Activated CD8-positive, alpha-beta memory T cell treated with anti-CD3 and anti-CD28 coated beads, Interleukin-2, amount 50 U/mL, for 4 hours (primary cell): ENCODE measurements around the gene BRD4.

Experiments used
- DNase-seq: peaks from one replicate; pipeline ENCODE4 v3.0.0-alpha.2; 2020

The BRD4 gene

DNA sequence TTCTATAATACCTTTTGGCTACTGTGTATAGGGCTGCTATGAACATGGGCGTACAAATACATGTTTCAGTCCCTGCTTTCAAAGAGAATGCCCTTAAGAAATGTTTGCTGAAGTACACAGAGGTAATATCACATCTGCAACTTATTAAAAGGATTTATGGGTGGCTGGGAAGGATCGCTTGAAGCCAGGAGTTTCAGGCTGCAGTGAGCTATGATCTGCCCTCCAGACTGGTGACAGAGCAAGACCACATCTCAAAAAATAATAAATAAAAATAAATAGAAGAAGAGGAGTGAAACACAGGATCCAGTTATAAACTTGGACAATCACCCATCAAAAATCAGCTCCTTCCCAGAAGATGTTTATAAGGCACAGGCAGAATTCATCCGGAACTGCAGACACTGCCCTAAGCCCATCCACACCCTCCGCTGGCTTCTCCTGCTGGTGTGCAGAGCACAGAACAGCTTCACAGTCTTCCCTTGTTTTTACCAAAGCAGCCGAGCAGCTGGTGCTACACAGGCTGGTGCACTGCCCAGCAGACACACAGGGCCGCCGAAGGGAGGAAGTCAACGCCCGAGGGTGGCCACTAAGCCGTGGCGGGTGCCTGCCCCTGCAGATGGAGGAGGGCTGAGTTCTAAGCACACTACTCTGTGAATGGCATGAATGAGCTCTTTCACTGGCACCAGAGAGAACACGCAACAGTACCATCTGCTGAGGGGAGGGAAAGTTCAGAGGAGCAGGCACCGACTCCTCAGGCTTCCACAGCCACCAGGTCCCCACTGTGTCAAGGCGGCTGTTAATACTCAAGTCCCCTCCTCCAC is 44.0 kb downstream of the BRD4 start:
- DNase-seq, result no peak

DNA sequence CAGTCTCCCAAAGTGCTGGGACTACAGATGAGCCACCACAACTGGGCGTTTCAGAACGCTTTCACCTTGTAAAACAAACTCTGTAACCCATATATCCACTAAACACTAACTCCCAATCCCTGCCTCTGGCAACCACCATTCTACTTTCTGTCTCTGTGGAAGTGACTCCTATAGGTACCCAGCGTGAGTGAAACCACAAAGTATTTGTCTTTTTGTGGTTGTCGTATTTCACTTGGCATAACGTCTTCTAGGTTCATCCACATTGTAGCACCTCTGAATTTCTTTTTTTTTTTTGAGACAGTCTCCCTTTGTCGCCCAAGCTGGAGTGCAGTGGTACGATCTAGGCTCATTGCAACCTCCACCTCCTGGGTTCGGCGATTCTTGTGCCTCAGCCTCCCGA is 44.8 kb downstream of the BRD4 start:
- DNase-seq, result no peak

DNA sequence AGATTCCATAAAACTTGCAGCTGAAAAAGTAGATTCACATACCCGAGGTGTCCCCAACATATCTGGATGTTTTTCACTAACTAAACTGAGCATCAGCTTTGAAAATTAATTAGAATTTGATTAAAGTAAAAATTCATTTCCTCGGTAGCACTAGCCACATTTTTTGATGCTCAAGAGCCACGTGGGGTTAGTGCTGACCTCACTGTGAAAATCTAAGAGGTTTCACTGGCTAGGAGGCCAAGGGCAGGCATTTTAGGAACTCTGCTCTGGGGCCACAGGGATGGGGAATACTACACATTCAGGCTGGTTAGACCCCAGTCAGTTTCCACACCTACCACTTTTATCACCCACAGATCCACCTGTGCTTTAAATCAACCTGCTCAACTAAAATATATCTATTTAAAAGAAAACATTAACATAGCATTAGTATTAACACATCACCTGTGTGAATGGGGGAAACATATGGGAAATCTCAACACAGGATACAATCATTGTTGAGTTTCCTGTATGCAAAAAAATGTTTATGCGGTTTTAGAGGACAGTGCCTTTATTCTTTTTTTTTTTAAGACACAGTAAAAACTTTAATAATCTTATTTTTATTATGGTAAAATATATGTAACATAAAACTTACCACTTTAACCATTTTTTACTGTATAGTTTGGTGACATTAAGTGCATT is 45.5 kb downstream of the BRD4 start:
- DNase-seq, result no peak

DNA sequence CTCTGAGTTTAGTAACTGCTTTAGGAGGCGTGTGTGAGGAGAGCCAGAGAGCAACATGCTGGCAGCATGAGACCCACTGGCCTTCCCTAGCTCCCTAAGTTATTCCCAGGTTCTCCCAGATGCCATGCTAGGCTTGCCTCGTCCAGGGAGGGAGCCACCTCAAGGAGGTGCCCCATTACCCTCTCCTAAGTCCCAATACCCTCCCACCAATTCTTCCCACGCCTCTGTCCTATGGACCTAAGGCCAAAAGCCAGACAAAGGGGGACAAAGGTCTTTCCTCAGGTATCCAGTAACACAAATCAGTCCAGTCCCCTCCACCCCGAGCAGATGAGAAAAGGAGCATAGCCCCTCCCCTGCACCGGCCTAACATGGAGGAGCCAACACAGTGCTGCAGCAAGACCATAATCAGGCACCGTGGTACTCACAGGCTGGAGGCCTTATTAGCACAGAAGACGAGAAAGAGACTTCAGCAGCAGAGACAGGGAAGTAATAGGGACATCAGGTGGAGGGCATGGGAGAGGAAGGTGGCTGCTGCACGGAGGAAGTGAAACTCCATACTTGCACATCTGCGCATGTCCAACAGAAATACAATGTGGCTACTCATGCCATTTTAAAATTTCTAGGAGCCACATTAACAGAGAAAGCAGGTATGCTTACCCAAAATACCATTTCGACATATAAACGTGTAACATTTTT is 46.3 kb downstream of the BRD4 start:
- no peak for DNase-seq

DNA sequence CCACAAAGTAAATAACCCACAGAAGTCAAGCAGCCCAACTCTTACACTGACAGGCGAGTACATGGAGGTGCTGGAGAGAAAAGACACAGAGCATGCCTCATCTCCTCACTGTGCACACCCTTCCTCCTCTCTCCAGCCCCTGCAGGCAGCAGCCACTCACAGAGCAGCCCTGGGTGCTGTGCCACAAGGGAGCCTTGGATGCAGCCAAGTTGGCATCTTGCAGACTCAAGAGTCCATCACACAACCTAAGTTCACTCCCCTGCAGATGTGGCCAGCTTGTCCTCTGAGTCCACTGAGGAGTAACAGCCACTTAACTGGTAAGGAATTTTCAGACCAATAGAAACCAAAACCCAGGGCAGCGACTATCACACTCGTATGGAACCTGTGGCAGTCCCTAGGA is 47.4 kb downstream of the BRD4 start:
- no peak for DNase-seq

DNA sequence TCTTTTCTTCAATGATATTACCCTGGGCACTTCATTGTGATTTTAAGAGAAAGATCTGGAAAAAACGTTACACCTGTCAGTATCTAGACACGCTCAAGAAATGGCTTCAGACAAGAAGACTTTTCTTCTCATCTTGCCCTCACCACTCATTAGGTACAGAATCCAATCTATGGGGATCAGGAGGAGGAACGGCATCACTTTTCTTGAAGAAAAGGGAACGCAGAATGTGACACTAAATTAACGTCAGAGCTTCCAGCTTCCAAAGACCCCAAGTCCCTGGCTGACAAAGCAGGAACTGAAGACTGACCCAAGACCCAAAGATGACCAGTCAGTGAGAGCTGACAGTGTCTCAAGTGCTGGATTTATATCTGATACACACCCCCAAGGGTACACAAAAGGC is 48.2 kb downstream of the BRD4 start:
- no peak for DNase-seq

DNA sequence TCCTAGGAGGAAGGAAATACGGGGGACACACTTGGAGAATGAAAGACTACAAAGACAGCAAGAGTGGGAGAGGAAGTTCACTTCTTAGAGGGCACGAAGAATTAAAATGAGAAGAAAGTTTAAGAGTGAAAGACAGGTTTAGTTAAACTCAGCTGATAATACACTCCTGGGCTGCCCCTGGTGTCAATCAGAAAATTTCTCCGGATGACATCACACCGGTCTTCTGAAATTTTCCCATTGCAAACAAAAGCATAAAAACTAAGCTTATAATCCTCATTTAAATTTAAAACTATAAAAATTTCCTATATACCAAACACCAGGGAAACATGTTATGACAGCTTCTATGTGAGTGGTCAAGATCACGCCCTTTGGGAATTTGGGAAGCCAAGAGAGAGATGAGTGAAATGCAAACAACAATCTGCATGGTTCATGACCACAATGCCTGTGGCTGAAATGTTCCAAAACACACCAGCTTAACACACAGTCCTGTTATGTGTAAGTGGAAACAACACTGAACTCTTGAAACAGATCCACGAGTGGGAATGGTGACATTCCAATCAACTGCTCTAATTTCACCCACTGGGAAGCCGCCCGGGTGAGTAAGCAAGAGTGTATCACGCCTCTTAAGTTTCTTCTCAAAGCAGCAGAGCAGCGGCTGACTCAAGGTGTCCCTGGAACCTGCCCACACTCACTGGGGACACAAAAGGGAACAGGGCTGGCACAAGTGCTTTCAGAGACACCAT is 49.0 kb downstream of the BRD4 start:
- DNase-seq, result no peak

DNA sequence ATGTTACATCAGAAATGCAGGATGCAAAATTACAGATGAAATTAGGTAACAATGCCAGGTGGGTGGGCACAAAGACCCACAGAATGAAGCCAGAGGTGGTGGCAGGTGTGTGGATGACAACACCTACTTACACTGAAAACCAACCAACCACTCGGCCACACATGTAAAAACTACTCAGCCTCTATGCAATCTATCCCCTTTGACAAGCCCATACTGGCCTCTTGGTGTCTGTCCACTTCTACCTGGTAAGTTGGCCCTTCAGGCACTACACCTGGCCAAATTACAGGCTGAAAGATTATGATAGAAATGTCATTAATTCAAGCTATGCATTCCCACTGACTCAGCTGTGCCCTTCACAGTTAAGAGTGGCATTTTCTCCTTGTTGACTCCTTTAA is 50.0 kb downstream of the BRD4 start:
- no peak for DNase-seq

DNA sequence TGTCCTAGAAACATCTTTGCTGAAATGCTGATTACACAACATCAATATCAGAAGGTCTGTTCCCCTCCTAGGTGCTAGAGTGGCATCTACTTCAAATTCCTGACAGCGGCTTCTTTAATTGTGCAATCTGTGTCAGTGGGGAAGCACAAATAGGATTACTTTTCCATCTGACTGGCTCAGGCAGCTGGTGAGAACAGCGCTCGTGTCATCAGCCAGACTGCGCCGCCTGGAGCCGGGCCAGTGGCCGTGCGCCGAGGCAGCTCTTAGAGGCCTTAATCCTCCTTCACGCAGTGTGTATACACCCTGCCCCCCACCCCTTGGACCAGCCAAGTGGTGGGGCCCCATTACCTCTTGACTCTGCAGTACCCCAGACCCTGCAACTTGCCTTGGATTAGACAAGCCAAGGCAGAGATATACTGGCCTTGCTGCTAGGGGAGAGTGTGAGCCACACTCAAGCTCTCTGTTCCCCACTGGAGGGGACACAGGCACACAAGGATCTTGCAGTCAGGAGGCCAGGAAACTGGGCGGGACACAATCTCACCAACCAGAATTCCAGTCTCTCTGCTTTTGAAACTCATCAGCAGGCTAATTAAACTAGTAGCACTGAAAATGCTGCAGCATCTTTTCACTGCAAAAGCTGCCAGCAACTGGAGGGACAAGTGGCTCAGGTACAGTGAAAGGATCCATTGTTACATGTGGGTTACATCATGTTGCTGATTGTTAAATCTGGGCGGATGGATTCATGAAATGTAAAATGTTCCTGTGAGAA is 51.2 kb downstream of the BRD4 start:
- no peak for DNase-seq

DNA sequence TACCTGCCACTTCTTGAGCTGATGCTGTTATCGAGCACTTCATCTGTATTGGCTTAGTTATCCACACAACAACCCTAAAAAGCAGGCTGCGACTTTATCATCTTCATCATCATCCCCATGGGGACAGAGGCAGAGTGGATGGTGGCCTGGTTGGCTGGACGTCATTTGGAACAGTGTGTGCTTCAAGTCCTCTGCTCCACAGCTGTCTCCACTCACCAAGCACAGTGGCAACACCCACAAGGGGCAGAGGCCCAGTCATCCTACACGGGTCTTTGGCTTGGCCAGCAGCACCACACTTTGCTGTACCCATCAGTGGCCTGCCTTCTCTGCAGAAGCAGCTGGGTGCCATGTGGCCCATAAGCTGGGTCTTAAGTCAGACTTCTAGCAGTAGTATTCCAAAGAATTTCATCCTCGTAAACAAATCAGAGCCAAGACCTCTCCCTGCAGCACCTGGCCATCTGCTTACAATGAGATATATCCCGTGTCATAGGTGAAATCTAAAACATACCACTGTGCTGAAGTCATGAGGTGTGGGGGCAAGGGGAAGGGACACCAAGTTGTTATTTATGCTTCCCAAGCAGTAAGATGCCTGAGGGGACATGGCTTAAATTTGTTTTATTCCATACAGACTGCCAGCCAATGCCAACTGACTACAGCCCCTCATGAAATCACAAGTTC is 52.2 kb downstream of the BRD4 start:
- DNase-seq, result no peak

DNA sequence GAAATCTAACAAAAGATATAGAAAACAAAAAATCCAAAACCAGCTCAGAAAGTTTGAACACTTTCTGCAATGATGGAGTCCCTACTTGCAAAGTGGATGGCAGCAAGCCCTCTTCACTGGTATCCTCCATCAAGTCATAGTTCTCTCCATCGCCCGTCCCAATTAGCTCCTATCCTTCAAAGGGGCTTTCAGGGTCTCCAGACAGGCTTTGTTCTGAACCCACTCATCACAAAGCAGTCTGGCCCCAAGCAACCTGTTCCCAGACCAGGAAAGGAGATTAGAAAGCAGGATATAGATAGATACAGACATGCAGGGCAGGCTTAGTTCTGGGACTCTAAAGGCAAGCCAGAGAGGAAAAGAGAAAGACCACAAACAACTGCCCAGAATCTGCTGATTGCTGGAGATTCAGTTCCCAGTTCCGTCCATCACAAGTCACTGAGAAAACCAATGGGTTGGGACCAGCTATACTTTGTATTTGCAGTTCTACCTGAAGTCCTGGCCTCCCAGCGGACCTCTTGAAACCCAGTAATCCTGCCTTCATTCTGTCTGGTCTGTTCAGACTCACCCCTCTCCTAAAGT is 52.9 kb downstream of the BRD4 start:
- DNase-seq, result no peak

DNA sequence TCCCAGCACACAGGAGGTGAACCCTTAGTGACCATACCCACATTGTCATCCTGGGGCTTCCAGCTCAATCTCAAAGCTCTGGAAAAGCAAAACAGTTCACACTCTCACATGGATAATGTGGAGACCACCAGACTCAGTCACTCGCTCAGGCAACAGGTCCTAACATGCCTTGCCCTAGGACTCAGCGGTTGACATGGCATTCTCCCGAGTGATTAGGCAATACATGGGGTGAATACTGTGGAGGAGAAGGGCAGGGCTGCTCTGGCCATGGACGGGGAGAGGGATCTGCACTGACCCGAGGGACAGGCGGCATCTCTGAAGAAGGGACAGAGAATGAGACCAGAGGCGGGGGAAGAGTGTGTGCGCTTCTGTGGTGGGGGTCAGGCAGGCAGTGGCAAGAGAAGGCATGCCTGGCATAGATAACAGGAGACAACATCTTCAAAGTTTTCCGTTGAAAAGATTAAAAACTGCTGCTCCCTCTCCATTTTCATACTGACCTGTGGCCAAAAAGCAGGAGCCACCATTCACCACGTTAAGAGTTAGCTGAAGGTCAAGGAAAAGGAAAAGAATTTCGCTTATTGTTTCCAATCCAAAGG is 55.6 kb downstream of the BRD4 start:
- no peak for DNase-seq

DNA sequence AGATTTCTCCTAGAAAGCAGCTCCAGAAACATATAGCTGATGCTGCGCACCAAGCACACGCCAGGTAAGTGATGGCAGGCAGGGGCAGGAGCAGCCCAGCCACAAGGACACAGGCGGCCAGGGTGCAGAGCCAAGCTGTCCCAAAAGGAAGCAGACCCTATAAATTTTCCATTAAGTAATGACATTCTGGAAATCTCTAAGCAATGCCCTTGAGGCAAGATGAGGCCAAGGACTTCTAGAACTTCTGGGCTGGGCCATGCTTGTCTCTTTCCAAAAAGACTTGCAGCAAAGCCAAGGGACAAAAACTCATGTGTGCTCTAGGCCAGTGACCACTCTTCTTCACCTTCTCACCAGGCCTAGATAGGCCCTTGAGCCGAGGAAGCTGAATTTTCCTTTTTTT is 57.9 kb downstream of the BRD4 start:
- no peak for DNase-seq

DNA sequence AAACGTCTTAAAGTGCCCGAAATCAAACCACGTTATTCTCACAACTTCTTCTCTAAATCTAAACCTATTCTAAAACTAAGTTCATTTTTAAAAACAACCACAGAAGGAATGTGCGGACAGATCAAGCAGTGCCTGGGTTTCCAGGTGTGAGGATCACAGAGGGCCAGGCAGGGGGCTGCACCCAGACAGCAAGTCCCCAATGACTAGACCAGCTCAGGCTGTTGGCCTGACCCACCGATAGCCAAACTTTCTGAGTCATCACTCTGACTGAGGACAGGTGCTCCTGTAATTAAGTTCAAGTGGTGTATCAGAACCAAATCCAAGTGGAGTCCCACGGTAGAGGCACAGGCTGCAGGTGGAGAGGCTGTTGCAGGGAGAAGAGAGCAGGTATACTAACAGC is 62.5 kb downstream of the BRD4 start:
- no peak for DNase-seq

DNA sequence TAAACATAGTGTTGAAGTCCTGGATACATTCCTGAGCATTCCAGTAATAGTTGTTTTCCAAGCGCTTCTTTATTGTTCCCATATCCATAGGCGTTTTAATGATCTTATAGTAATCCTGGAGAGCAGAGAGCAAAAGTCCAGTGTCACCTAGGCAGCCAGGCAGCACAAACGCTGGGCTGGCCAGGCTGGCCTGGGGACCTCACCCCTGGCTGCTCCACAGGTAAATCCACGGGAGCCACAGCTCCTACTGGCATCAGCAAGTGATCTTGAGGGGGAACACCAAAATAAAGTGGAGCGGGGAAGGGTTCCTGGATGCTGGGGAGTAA is 63.4 kb downstream of the BRD4 start:
- DNase-seq, result no peak

DNA sequence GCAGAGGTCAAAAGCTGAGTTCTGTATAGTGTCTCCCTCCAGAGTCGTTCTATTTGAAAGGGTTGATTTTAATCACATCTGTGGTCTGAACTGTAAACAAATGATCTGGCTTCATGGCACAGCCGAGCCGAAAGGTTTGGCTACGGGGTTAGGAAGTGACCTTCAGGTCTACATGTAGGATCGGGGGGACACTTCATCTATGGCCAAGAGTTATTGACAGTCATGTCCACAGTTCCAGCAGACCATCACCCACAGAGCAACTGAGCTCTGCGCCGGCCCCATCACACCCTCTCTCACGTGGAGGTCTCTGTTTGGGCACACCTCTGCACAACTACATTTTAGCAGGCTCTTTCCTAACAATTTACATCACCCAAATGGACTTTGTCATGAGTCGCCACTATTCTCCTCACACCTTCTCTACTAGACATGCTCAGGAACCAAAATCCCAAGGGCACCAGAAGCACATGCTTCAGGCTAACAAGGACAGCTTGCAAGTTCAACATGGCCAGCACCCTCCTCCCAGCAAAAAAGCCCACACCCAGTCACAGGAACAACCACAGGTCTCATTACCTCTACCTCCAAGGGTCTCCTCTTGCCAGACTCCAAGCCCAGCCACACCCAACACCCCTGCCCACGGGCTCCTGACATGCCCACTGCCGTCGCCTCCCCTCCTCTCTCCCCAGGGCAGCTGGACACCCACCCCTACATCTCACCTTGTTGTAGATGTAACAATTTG is 64.0 kb downstream of the BRD4 start:
- no peak for DNase-seq

DNA sequence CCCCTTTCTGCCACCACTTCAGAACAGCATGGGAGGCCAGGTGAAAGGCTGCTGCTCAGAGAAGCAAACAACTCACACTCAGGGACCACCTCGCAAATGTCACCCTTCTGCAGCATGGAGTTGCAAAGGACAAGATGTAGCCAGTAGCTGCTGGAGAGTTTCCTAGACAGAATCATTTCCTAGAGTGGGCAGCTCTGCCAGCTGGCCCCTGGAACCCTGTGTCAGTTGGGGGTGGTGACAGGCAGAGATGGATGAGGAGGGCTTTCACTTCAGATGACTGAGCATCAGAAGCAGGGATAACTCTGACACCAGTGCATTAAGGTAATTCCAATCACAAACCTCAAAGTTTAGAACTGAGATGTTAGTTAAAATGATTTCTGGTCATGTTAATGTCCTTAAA is 65.7 kb downstream of the BRD4 start:
- DNase-seq, result no peak

DNA sequence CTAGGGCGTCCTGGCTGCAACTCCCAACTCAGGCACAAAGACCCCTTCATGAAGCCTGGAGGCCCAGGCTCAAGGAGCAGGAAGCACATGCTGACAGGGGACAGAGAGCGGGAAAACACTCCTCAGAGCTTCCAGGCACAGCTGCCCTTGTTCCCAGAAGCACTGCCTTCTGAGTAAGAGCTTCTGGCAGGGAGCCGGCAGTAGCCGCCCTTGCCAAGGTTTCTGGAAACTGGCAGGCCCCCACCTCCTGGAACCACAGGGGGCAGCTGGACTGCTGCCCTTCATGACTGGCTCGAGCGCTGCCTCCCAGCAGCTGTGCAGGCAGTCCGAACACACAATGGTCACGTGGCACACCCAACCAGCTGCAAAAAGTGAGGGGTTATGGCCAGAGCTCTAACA is 66.5 kb downstream of the BRD4 start:
- DNase-seq, result no peak

DNA sequence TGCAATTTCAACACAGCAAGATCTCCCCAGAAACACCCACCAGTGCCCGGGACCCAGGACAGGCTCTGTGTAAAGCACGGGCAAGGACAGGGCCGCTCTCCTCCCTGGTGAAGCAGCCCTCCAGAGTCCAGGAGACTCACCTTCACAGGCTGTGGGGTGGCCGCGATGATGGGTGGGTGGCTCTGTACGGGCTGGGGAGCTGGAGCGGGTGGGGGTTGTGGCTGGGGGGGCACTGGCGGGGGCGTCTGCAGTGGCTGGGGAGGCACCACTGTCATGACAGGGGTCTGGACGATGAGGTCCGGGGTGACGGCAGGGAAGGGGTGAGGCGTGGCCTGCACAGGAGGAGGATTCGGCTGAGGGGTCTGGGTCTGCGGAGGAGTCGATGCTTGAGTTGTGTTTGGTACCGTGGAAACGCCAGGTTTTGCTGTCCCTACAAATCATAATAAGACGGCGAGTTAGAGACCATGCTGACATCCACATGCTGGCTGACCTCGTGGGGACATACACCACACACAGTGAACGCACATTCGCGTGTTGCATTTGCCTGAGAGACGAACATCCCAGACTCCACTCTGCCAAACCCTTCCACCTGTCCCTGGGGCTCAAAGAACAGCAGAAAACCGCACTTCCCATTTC is 67.0 kb downstream of the BRD4 start:
- no peak for DNase-seq

DNA sequence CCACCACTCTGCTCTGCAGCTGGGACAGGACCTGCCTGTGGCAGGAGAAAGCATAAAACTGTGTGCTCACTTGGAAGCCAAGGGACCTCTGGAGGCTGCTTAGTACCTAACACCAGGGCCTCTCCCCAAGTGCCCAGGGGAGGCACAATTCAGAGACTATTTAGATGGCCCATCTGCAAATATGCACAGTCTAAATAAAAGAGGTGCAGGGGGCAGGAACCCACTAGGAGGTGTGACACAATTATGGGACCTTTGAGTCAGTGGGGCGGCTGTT is 67.5 kb downstream of the BRD4 start:
- DNase-seq, result no peak
